ENCODE results near the gene SLC4A5.

Gene SLC4A5

GRCh38 chr2:74293191-74293991, 49.8 kb downstream of the SLC4A5 start:
- Histone ChIP-seq H4K8ac (ENCODE audit: low read depth, low read length) (no peak overlapping the region), H3K27me3 (ENCODE audit: insufficient read depth, low read length) (no peaks in the 10 kb centered on the region), H3K79me1 (ENCODE audit: low read length) (no peaks in the 10 kb centered on the region), H3K14ac (ENCODE audit: low read length) (no peak overlapping the region), H2AFZ (ENCODE audit: insufficient read depth, low read length, poor library complexity) (no peak overlapping the region), H4K91ac (ENCODE audit: low read depth, low read length) (no peak overlapping the region), H3K36me3 (ENCODE audit: control insufficient read depth in 1 of 2, insufficient read depth in 2 of 2, low read length in 2 of 2) (no peaks in the 10 kb centered on the region), H4K12ac (ENCODE audit: low read depth, low read length) (no peak overlapping the region), H3K9me3 (ENCODE audit: insufficient read depth, low read depth, low read length) (peaks cover 2% of the 10 kb centered on the region), H3K4me1 (ENCODE audit: control insufficient read depth in 1 of 2, insufficient read depth in 2 of 2, low read length in 2 of 2) (peaks cover 0 to 1% of the 10 kb centered on the region in 2 experiments), H3K27ac (ENCODE audit: low read depth, low read length) (no peak overlapping the region), H3K4ac (ENCODE audit: low read depth, low read length) (no peak overlapping the region), H3K4me3 (ENCODE audit: low read depth, low read length) (no peak overlapping the region), H2BK5ac (ENCODE audit: low read depth, low read length, poor library complexity) (no peak overlapping the region), H2BK120ac (ENCODE audit: insufficient read depth, low read length, poor library complexity) (no peak overlapping the region), H2AK5ac (ENCODE audit: low read length) (no peak overlapping the region), H3K9ac (ENCODE audit: low read length) (no peak overlapping the region), H3K18ac (ENCODE audit: low read length) (no peak overlapping the region), H3K79me2 (ENCODE audit: control insufficient read depth, insufficient read depth, low read length, poor library complexity) (no peaks in the 10 kb centered on the region), H3K23ac (ENCODE audit: low read length) (no peak overlapping the region), H3K4me2 (ENCODE audit: low read length) (no peak overlapping the region), H2BK12ac (ENCODE audit: low read length) (no peak overlapping the region)
- DNase-seq = no peak
- WGBS (ENCODE audit: extremely low coverage, insufficient coverage, insufficient read length) = no CpG with 5 or more reads among the region's 6 CpGs

- no CpG with 5 or more reads among the region's 6 CpGs for WGBS (ENCODE audit: extremely low coverage, insufficient coverage, insufficient read length)
These were observed 50.5 kb downstream of the SLC4A5 start for GRCh38 chr2:74292751-74293150.

GRCh38 chr2:74291886-74292621, 51.2 kb downstream of the SLC4A5 start:
- Histone ChIP-seq H2BK12ac (ENCODE audit: low read length) (no peak overlapping the region), H3K9ac (ENCODE audit: low read length) (no peak overlapping the region), H3K18ac (ENCODE audit: low read length) (no peak overlapping the region), H3K4me1 (ENCODE audit: control insufficient read depth in 1 of 2, insufficient read depth in 2 of 2, low read length in 2 of 2) (peaks cover 0 to 1% of the 10 kb centered on the region in 2 experiments), H4K8ac (ENCODE audit: low read depth, low read length) (no peak overlapping the region), H3K4me3 (ENCODE audit: low read depth, low read length) (no peak overlapping the region), H3K9me3 (ENCODE audit: insufficient read depth, low read depth, low read length) (peaks cover 2% of the 10 kb centered on the region), H3K4me2 (ENCODE audit: low read length) (no peak overlapping the region), H3K4ac (ENCODE audit: low read depth, low read length) (no peak overlapping the region), H2BK120ac (ENCODE audit: insufficient read depth, low read length, poor library complexity) (no peak overlapping the region), H3K79me2 (ENCODE audit: control insufficient read depth, insufficient read depth, low read length, poor library complexity) (no peaks in the 10 kb centered on the region), H2AFZ (ENCODE audit: insufficient read depth, low read length, poor library complexity) (no peak overlapping the region), H4K91ac (ENCODE audit: low read depth, low read length) (no peak overlapping the region), H2AK5ac (ENCODE audit: low read length) (no peak overlapping the region), H2BK5ac (ENCODE audit: low read depth, low read length, poor library complexity) (no peak overlapping the region), H3K23ac (ENCODE audit: low read length) (no peak overlapping the region), H3K36me3 (ENCODE audit: control insufficient read depth in 1 of 2, insufficient read depth in 2 of 2, low read length in 2 of 2) (no peaks in the 10 kb centered on the region), H4K12ac (ENCODE audit: low read depth, low read length) (no peak overlapping the region), H3K27ac (ENCODE audit: low read depth, low read length) (no peak overlapping the region), H3K14ac (ENCODE audit: low read length) (no peak overlapping the region), H3K27me3 (ENCODE audit: insufficient read depth, low read length) (no peaks in the 10 kb centered on the region), H3K79me1 (ENCODE audit: low read length) (no peaks in the 10 kb centered on the region)
- DNase-seq = no peak
- WGBS (ENCODE audit: extremely low coverage, insufficient coverage, insufficient read length) = no CpG with 5 or more reads among the region's 6 CpGs

More at GRCh38 chr2:74292751-74293150, 50.5 kb downstream of the SLC4A5 start:
- Histone ChIP-seq H3K9ac (ENCODE audit: low read length) (no peak overlapping the region), H4K91ac (ENCODE audit: low read depth, low read length) (no peak overlapping the region), H3K23ac (ENCODE audit: low read length) (no peak overlapping the region), H2AFZ (ENCODE audit: insufficient read depth, low read length, poor library complexity) (no peak overlapping the region), H3K79me1 (ENCODE audit: low read length) (no peaks in the 10 kb centered on the region), H3K4me2 (ENCODE audit: low read length) (no peak overlapping the region), H2BK120ac (ENCODE audit: insufficient read depth, low read length, poor library complexity) (no peak overlapping the region), H3K4me1 (ENCODE audit: control insufficient read depth in 1 of 2, insufficient read depth in 2 of 2, low read length in 2 of 2) (peaks cover 0 to 1% of the 10 kb centered on the region in 2 experiments), H4K8ac (ENCODE audit: low read depth, low read length) (no peak overlapping the region), H3K27me3 (ENCODE audit: insufficient read depth, low read length) (no peaks in the 10 kb centered on the region), H3K18ac (ENCODE audit: low read length) (no peak overlapping the region), H2BK5ac (ENCODE audit: low read depth, low read length, poor library complexity) (no peak overlapping the region), H3K4ac (ENCODE audit: low read depth, low read length) (no peak overlapping the region), H4K12ac (ENCODE audit: low read depth, low read length) (no peak overlapping the region), H2BK12ac (ENCODE audit: low read length) (no peak overlapping the region), H3K14ac (ENCODE audit: low read length) (no peak overlapping the region), H3K4me3 (ENCODE audit: low read depth, low read length) (no peak overlapping the region), H3K9me3 (ENCODE audit: insufficient read depth, low read depth, low read length) (peaks cover 2% of the 10 kb centered on the region), H2AK5ac (ENCODE audit: low read length) (no peak overlapping the region), H3K27ac (ENCODE audit: low read depth, low read length) (no peak overlapping the region), H3K79me2 (ENCODE audit: control insufficient read depth, insufficient read depth, low read length, poor library complexity) (no peaks in the 10 kb centered on the region), H3K36me3 (ENCODE audit: control insufficient read depth in 1 of 2, insufficient read depth in 2 of 2, low read length in 2 of 2) (no peaks in the 10 kb centered on the region)
- no peak for DNase-seq

GRCh38 chr2:74291218-74291544, 52.0 kb downstream of the SLC4A5 start:
- H2BK12ac ChIP-seq (ENCODE audit: low read length) = no peak overlapping the region
- no peak overlapping the region for H3K4ac ChIP-seq (ENCODE audit: low read depth, low read length)
- no peak overlapping the region for H3K9ac ChIP-seq (ENCODE audit: low read length)
- H3K9me3 ChIP-seq (ENCODE audit: insufficient read depth, low read depth, low read length) = peaks cover 2% of the 10 kb centered on the region
- WGBS (ENCODE audit: extremely low coverage, insufficient coverage, insufficient read length) = no CpG with 5 or more reads among the region's 2 CpGs
- H4K8ac ChIP-seq (ENCODE audit: low read depth, low read length) = no peak overlapping the region
- H3K36me3 ChIP-seq (ENCODE audit: control insufficient read depth in 1 of 2, insufficient read depth in 2 of 2, low read length in 2 of 2) = no peaks in the 10 kb centered on the region
- H3K4me1 ChIP-seq (ENCODE audit: control insufficient read depth in 1 of 2, insufficient read depth in 2 of 2, low read length in 2 of 2) = peaks cover 0 to 1% of the 10 kb centered on the region in 2 experiments
- no peak overlapping the region for H3K27ac ChIP-seq (ENCODE audit: low read depth, low read length)
- H3K4me2 ChIP-seq (ENCODE audit: low read length) = no peak overlapping the region
- H3K18ac ChIP-seq (ENCODE audit: low read length) = no peak overlapping the region
- no peak overlapping the region for H4K91ac ChIP-seq (ENCODE audit: low read depth, low read length)
- no peaks in the 10 kb centered on the region for H3K79me1 ChIP-seq (ENCODE audit: low read length)
- no peaks in the 10 kb centered on the region for H3K79me2 ChIP-seq (ENCODE audit: control insufficient read depth, insufficient read depth, low read length, poor library complexity)
- DNase-seq = no peak
- no peak overlapping the region for H4K12ac ChIP-seq (ENCODE audit: low read depth, low read length)
- no peak overlapping the region for H3K23ac ChIP-seq (ENCODE audit: low read length)
- no peak overlapping the region for H3K4me3 ChIP-seq (ENCODE audit: low read depth, low read length)
- H2BK120ac ChIP-seq (ENCODE audit: insufficient read depth, low read length, poor library complexity) = no peak overlapping the region
- no peak overlapping the region for H2AFZ ChIP-seq (ENCODE audit: insufficient read depth, low read length, poor library complexity)
- no peak overlapping the region for H2AK5ac ChIP-seq (ENCODE audit: low read length)
- H2BK5ac ChIP-seq (ENCODE audit: low read depth, low read length, poor library complexity) = no peak overlapping the region
- H3K27me3 ChIP-seq (ENCODE audit: insufficient read depth, low read length) = no peaks in the 10 kb centered on the region
- no peak overlapping the region for H3K14ac ChIP-seq (ENCODE audit: low read length)

All from trophoblast cell (in vitro differentiated cells and primary cell).